AG08395 (cell line): ENCODE data around the gene SPINT2.
"Not testable (repeated sequence)": the region's sequence is repeated elsewhere in the genome, so short reads cannot be mapped to it uniquely, and the experiment has no call there.

Experiments
- DNase-seq: peaks from one replicate; pipeline ENCODE4 v3.0.0; 2012; ENCODE audit warnings: mixed read lengths, low spot score

SPINT2 gene

GRCh38 chr19:38264486-38265212, at the start of gene SPINT2:
TSS of gene SPINT2 (plus strand) at chr19:38264573. CDS start at chr19:38264893, 320 bp downstream.
- no peak for DNase-seq

GRCh38 chr19:38216785-38217641, 47.4 kb upstream of the SPINT2 start:
- DNase-seq = no peak

GRCh38 chr19:38218204-38218603, 46.2 kb upstream of the SPINT2 start:
- no peak for DNase-seq

GRCh38 chr19:38219221-38219620, 45.2 kb upstream of the SPINT2 start:
- no peak for DNase-seq

- DNase-seq = no peak
Observed at GRCh38 chr19:38221421-38221820, 43.0 kb upstream of the SPINT2 start.

- no peak for DNase-seq
Observed at GRCh38 chr19:38221919-38222830, 42.2 kb upstream of the SPINT2 start.

- no peak for DNase-seq
Observed at GRCh38 chr19:38223119-38223523, 41.3 kb upstream of the SPINT2 start.

- DNase-seq = no peak
Observed at GRCh38 chr19:38223617-38224013, 40.8 kb upstream of the SPINT2 start.

- peak; percentile 94 for DNase-seq
Observed at GRCh38 chr19:38224014-38224862, 40.1 kb upstream of the SPINT2 start, which contains the start of gene DPF1. TSS of gene DPF1 (minus strand) at chr19:38224222. CDS start at chr19:38224142, 80 bp downstream.

GRCh38 chr19:38224863-38225218, 39.5 kb upstream of the SPINT2 start:
- not testable (repeated sequence) for DNase-seq

GRCh38 chr19:38227287-38228004, 36.9 kb upstream of the SPINT2 start:
- no peak for DNase-seq

GRCh38 chr19:38228005-38228377, 36.4 kb upstream of the SPINT2 start:
- DNase-seq = no peak

GRCh38 chr19:38228491-38229439, 35.6 kb upstream of the SPINT2 start:
- DNase-seq = no peak

GRCh38 chr19:38229585-38230073, 34.7 kb upstream of the SPINT2 start:
- DNase-seq = peak; percentile 94

- DNase-seq = not testable (repeated sequence)
Observed at GRCh38 chr19:38230506-38231133, 33.8 kb upstream of the SPINT2 start.

- no peak for DNase-seq
Observed at GRCh38 chr19:38231918-38232317, 32.5 kb upstream of the SPINT2 start.

GRCh38 chr19:38233740-38234251, 30.6 kb upstream of the SPINT2 start:
- peak; percentile 85 for DNase-seq

- DNase-seq = no peak
Observed at GRCh38 chr19:38234615-38235014, 29.8 kb upstream of the SPINT2 start.
